HG03378 (cell line): ENCODE data around the gene THSD7A.

Experiments
- ATAC-seq: cut with Tn5 transposase; IDR thresholded peaks from one replicate; pipeline ENCODE4 v1.9.1; 2021; ENCODE audit warnings: mild to moderate bottlenecking, moderate library complexity; ENCODE audit not compliant: unreplicated experiment

The THSD7A gene

GRCh38 chr7:11831736-11832495 is at the start of gene THSD7A:
THSD7A (minus strand) TSS chr7:11832198; CDS start chr7:11831946, 252 bp downstream.
- no peak for ATAC-seq

- no peak for ATAC-seq
Observed at GRCh38 chr7:11881680-11882079, 49.7 kb upstream of the THSD7A start.

GRCh38 chr7:11875635-11876034 is 43.6 kb upstream of the THSD7A start:
- no peak for ATAC-seq

GRCh38 chr7:11865671-11866070 is 33.7 kb upstream of the THSD7A start:
- ATAC-seq: no peak

- ATAC-seq: no peak
Observed at GRCh38 chr7:11858622-11859302, 26.8 kb upstream of the THSD7A start.

GRCh38 chr7:11858026-11858425 is 26.0 kb upstream of the THSD7A start:
- ATAC-seq: no peak

- ATAC-seq: no peak
Observed at GRCh38 chr7:11848251-11848650, 16.3 kb upstream of the THSD7A start.

- ATAC-seq: no peak
Observed at GRCh38 chr7:11847336-11847735, 15.3 kb upstream of the THSD7A start.

- ATAC-seq: no peak
Observed at GRCh38 chr7:11846361-11846955, 14.5 kb upstream of the THSD7A start.

GRCh38 chr7:11843113-11843765 is 11.2 kb upstream of the THSD7A start:
- ATAC-seq: peak; percentile 65

- no peak for ATAC-seq
Observed at GRCh38 chr7:11841657-11842056, 9.7 kb upstream of the THSD7A start.

- no peak for ATAC-seq
Observed at GRCh38 chr7:11835260-11835659, 3.3 kb upstream of the THSD7A start.

- no peak for ATAC-seq
Observed at GRCh38 chr7:11833431-11833830, 1.4 kb upstream of the THSD7A start.

- ATAC-seq: no peak
Observed at GRCh38 chr7:11831156-11831735, 752 bp downstream of the THSD7A start.

GRCh38 chr7:11830582-11831155 is 1.3 kb downstream of the THSD7A start:
- no peak for ATAC-seq

GRCh38 chr7:11829954-11830353 is 2.0 kb downstream of the THSD7A start:
- no peak for ATAC-seq

- no peak for ATAC-seq
Observed at GRCh38 chr7:11819947-11820346, 12.1 kb downstream of the THSD7A start.

GRCh38 chr7:11819271-11819670 is 12.7 kb downstream of the THSD7A start:
- no peak for ATAC-seq

- ATAC-seq: no peak
Observed at GRCh38 chr7:11818281-11818680, 13.7 kb downstream of the THSD7A start.

GRCh38 chr7:11817111-11817740 is 14.8 kb downstream of the THSD7A start:
- ATAC-seq: no peak
